ENCODE data around the gene IKBKE.

GRCh38 chr1:206476058-206476457, 5.8 kb downstream of the IKBKE start:
- TF ChIP-seq POLR2A (IDR thresholded peaks at IDR 0.05; ENCODE audit: low read length) (no peak), GATA1 (IDR thresholded peaks at IDR 0.05; ENCODE audit: low read depth, low read length) (no peak)
